G401 (cell line): Measurements from ENCODE around the gene SGSM1. TPM values are rescaled to one million over a fixed set of nuclear protein-coding genes. Genes with fewer than 3 reads are reported as not detected.

ENCODE experiments used
- DNase-seq: peaks from one replicate; pipeline ENCODE4 v3.0.0-alpha.2; 2015; ENCODE audit warnings: low spot score
- in situ Hi-C: cut with HindIII; loops from 2 replicates; pipeline ENCODE4 v1.10.0; 2016; ENCODE audit warnings: low sequenced_read_pairs, mixed read lengths
- total RNA-seq: library from RNA; depleted of rRNA; stranded (reverse); fragments of >200 nt; shearing (Covaris generic); gene quantifications from 2 replicates; pipeline ENCODE4 v1.2.3, GENCODE V29; 2014; rRNA removed

Gene SGSM1
- total RNA-seq, 1 experiment from 2014 or later, result not detected

DNA sequence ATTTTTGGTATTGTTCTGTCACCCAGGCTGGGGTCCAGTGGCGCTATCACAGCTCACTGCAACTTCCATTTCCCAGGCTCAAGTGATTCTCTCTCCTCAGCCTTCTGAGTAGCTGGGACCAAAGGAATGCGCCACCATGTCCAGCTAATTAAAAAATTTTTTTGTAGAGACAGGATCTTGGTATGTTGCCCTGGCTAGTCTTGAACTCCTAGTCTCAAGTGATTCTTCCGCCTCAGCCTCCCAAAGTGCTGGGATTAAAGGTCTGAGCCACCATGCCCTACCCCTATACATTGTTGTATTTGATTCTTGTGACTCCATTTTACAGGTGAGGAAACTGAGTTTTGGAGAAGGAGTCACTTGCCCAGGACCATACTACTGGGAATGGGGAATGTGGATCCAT lies 158.4 kb downstream of the SGSM1 start:
- in situ Hi-C loops, result no loop called here
- no peak for DNase-seq

DNA sequence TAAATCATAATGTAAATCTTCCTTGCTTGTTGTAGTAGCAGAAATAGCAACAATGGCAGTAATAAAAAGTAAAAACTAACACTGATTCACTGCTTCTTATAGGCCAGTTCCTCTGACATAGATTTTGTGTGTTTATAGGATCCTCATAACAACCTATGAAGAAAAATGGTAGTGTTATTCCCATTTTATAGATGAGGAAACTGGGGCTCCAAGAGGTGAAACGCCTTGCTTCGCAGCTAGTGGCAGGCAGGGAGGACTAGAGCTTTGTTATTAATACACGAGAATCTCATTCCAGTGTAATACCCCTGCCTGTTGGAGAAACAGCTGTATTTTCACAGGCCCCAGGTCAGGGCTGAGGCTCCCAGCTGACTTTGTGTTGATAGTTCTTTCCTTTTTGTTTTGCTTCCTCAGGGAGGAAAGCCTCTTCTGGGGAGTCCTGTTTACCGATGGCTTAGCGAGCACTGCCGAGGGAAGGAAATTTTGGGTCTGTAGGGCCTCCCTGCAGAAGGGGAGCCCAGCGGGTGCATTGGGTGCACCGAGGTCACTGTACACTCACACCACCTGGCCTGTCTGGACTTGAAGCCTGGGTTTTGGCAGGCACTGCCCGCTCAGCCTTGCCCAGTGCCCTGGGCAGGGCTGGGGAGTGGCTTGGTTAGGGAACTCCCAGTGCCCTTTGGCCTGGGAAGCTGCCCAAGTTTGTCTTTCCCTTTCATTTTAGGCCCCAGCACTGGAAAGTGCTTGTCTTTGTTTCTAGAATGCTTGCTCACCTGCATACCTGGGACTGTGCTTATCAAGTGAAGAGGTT lies 160.0 kb downstream of the SGSM1 start:
- in situ Hi-C loops, result no loop called here
- DNase-seq, result no peak

DNA sequence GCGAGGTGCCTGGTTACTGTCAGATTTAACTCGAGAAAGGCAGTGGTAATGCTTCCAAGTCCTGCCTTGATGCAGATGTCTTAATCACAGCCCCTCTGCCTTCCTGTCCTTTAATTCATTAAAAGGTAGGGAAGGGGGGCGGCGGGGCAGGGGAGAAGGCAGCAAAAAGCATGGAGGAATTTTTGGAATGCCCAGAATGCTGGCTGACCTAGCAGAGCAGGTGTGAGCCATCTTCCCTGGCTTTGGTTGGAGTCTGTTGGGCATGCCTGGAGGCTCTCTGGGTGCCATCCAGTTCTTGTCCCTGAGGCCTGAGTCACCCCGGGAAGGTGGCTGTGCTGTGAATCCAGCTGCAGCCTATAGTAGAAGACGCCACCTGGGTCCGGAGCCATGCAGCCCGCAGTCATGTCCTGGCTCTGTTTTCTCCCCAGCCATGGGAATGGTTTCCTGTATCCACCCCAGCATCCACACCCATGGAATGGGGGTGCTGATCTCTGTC lies 162.1 kb downstream of the SGSM1 start:
- in situ Hi-C loops, result no loop called here

DNA sequence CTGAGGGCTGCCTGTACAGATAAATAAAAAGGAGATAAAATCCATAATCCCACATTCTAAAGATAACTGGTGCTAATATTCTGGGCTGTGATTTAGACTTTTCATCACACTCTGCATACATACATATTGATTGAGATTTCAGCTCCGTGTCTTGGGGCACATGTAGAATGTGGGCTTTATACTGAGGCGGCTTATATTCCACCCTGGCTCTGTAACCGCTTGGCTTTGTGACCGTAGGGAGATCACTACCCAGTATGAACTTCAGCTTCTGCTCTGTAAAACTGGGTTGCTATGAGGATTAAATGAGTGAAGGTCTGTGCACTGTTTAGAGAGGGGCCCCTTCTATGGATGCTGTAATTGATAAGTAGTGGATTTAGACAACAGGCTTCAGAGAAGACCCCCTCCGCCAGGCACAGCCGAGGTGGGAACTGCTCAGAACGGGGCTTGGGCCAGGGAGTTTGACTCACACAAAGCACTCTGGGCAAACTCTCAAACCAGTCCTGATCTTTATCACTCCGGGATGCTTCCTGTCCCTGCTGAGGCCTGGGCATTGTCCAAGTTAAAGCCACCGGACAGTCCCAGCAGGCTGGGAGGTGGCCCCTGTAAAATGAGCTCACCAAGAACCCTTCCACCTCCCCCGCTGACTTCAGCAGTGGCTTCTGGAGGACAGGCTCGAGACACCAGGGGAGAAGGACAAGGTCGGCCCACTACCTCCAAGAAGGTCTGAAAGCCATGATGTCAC lies 163.7 kb downstream of the SGSM1 start:
- in situ Hi-C loops, result no loop called here
- no peak for DNase-seq

More for the DNA sequence above, 162.1 kb downstream of the SGSM1 start:
- no peak for DNase-seq

DNA sequence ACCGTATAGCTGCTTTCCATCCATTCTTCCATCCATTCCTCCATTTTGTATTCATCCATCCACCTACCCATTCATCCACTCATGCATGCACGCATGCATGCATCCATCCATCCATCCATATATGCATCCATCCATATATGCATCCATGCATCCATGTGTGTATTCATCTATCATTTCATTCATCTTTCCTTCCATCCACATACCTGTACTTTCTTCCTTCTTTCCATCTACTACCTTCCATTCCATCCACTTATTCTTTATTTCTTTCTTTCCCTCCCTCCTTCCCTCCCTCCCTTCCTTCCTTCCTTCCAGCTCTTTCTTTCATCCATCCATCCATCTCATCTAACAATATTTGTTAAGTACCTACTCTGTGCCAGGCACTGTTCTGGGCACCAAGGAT lies 166.4 kb downstream of the SGSM1 start:
- no peak for DNase-seq

DNA sequence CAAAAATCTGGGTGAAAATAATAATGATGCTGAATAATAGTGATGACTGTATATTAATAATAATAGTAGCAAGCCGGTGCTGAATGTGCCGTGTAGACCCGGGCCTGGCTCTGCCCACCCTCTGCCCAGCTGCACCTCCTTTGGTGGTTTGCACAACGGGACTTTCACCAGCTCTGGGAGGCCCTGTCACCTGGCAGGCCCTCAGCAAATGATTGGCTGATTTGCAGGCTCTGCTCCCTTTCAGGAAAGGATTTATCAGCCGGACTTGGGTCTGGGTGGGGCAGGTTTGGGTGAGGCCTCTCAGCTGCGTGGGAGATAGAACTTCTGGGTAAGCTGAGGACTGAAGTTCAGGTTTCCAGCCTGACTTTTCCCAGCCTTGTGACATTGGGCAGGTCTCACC lies 167.9 kb downstream of the SGSM1 start:
- in situ Hi-C loops, result no loop called here

More for the DNA sequence above, 166.4 kb downstream of the SGSM1 start:
- in situ Hi-C loops, result no loop called here

DNA sequence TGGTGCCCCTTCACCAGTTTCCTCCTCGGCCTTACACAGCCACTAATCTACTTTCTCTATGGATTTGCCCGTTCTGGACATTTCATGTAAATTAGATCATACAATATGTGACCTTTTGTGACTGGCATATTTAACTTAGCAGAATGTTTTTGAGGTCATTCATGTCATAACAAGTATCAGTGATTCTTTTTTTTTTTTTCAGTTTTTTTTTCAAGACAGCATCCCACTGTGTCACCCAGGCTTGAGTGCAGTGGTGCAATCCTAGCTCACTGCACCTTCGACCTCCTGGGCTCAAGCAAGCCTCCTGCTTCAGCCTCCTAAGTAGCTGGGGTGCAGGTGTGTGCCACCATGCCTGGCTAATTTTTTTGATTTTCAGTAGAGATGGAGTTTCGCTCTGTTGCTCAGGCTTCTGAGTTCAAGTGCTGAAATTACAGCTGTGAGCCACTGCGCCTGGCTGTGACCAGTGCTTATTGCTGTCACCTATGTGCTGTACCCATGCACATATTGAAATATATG lies 169.2 kb downstream of the SGSM1 start:
- DNase-seq, result no peak
- in situ Hi-C loops, result no loop called here

More for the DNA sequence above, 167.9 kb downstream of the SGSM1 start:
- no peak for DNase-seq

DNA sequence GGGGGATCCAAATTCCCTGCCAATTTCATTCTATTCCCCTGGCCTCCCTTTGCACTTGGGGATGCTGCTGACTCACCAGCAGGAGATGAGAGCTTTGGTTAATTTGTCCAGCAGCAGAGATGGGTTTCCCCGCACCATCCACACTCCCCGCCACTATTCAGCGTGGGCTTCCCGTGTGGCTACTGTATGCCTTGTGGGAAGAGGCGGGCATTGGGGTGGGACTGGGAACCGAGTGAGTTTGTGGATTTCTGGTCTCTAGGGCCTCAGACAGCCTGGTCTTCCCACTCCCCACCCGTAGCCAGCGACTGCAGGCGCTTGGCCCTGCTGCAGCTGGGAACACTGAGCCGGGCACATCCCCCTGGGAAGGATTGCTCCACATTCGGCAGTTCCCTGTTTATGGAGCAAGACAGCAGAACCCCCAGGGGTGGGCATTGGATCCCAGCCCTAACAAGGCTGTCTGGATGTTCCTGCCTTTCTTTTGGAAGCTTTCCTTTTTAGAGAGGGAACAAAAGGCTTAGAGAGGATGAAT lies 169.9 kb downstream of the SGSM1 start:
- in situ Hi-C loops, result no loop called here

DNA sequence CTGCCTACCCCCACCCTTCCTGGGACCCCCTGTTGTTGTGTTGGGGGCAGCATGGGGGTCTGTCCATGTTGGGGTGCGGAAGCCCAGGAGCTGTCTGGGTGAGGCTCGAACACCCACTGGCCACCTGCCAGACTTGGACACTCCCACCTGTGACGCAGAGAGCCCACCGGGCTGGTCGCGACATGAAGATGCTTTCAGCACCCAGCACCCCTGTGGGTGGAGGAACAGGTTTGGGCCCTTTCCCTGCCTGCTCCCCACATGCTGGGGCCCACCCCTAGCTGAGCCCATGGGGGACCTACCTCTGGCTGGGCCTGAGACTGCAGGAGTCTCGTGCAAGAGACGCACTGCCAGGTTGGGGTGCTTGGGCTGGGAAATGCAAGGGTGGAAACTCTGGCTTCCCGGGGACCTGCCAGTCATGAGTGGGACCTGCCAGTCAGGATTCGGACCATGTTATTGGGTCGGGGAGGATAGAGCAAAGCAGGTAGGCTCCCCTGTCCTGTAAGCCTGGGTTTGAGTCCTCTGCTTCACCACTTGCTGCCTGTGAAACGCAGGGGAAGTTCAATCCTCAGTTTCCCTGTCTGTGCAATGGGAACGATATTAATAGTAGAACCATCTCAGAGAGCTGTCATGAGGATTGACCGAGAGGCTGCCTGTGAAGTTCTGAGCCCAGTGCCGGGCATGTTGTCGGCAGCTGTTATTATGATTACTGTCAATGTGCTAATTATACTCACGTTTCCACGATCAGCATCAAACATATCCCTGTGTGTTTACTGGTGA lies 170.6 kb downstream of the SGSM1 start:
- in situ Hi-C loops, result no loop called here
- DNase-seq, result no peak

More for the DNA sequence above, 169.9 kb downstream of the SGSM1 start:
- peak; percentile 39 for DNase-seq

Other genes starting within 250 kb of the SGSM1 start
- gene LRRC75B, start 213.1 kb upstream of the SGSM1 start, total RNA-seq, result 19.3 and 31.3 TPM in 2 replicates
- gene GGT1, start 203.0 kb upstream of the SGSM1 start, total RNA-seq, result 99.6 and 109 TPM in 2 replicates
- not detected in 2 replicates for gene PIWIL3, start 31.5 kb upstream of the SGSM1 start, total RNA-seq
- not detected in 2 replicates for gene LHFPL7, start 140.5 kb downstream of the SGSM1 start, total RNA-seq
- 9.6 and 9.8 TPM in 2 replicates for gene KIAA1671, start 146.5 kb downstream of the SGSM1 start, total RNA-seq